Measurements from ENCODE around the gene GUCY2F.

The GUCY2F gene

DNA sequence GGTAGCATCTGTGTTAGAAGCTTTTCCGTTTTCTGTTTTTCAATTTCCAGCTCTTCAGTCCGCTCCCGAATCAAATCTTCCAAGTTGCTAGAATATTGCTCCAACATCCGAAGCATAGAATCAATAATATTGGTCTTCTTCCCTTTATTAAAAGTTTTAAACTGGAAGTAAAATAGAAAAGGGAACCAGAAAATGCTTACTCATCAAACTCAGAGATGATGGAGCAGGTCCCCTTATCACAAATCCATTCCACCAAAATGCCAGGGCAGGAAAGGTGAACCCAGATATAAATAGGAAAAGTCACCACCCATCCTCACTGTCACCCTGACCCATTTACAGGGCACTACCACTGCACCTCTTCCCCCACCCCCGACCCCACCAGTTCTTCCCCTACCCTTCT lies 89.0 kb downstream of the GUCY2F start:
- DNase-seq = no peak

DNA sequence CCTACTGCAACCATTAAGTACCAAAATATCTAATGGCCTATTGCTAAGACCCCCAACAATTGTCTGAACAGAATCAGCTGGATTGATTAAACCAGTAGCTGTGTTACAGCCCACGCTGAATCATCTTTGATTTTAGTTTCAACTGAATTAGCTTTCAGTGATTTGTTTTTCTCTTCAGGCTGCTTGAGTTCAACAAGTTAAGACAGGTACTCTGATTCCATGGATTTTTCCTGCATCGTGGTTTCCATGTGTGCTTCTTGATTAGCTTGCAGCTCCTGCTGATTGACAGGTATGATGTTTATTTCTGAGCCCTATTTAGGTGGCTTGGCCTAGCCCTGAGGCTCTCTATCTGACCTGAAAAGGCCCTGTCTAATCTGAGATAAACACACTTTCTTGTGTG lies 91.3 kb downstream of the GUCY2F start:
- no peak for DNase-seq

DNA sequence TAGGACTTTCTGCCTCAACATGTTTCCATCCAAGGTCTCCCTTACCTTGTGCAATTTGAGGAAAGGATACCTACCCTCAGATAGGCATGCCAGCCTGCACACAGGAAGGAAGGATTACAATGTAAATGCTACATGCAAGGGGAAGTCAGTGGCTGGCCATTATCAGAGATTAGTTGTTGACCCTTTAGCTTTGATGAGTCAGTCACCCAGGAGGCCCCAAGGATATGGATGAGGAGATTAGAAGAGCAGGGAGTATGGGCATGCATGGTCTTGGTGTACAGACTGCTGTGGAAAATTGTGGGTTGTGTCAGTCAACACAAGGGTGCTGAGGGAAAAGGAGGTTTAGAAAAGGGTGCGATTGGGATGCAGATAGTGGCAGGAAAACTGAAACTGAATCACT lies 92.0 kb downstream of the GUCY2F start:
- DNase-seq = no peak

DNA sequence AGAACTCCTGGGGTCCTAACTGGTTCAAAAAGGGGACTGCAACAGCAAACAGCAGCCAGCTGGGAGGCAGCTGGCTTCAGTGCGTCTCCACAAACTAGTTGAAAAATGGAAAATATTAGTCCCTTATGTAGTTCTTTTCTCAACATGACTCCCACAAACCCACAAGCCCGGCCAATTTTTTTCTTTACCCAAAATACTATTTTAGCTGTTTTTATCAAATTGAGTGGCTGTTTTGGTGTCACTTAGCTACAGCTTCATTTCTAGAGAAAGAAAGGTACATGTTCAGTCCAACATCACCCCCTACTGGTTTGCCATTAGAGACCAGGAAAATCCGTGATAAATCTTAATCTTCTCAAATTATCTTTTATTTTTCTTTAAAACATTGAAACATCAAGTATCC lies 97.2 kb downstream of the GUCY2F start:
- DNase-seq = peak in 1 of 2 donors; percentile 58

DNA sequence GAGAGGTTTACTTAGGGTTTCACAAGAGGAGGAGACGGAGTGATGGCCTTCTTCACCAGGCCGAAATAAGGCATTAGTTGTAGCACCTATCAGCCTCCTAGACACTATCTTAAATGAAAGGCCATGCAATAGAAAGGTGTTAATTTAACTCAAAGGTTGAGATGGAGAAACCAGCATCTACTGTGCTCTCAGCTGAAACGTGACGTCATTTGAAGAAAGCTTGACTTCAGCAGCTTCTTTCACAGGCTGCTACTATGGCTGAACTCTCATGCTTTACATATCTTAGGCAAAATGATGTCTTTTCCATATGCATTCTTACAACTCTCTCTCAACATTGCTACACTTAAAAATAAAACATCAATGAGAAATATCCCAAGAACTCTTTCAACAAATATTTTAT lies 99.6 kb downstream of the GUCY2F start:
- DNase-seq = no peak

DNA sequence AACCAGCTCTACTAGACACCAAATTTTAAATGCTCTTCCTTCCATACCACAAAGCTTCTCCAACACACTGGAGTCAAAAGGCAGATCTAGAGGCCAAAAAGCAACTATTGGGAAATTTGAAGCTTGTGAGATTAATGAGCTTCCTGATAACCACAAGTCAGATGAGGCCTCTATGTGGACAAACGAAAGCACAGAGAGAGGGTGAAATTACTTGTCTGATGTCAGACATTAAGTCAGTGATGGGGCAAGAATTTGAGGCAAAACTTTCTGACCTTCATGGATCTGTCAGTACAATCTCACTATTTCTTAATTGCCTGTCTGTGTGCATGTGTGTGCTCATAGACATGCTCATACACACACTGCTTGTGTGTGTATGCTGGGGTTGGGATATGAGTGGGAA lies 103.6 kb downstream of the GUCY2F start:
- DNase-seq = peak; percentile 45 to 73

DNA sequence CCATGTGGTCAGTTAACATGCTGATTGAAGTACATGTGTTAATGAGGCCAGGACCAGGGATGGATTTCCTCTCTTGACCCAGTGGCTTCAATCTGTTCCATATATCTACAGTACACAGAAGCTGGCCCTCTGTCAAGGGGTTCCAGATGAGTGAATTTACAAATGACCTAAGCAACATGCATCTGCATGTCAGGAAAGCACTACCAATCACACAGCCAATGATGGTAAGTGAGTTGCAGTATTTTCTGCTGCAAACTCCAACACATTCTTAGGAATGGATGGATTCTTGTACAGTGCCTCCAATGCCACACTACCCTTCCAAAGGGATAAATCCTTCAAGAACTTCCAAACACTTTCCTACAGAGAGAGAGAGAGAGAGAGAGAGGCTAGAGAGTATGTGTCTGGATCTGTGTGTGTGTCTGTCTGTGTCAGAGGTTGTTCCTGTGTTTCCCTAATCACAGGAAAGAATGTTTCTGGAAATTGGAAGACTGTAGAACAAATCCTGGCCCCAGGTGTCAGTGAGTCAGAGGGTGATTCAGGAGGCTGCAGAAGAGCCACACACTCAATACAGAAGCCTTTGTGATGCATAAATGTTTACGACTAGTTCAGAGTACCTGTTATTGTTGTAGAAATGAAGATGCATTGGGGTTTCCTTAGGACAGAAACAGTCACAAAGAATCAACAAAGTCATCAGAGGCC lies 107.5 kb downstream of the GUCY2F start:
- no peak for DNase-seq

DNA sequence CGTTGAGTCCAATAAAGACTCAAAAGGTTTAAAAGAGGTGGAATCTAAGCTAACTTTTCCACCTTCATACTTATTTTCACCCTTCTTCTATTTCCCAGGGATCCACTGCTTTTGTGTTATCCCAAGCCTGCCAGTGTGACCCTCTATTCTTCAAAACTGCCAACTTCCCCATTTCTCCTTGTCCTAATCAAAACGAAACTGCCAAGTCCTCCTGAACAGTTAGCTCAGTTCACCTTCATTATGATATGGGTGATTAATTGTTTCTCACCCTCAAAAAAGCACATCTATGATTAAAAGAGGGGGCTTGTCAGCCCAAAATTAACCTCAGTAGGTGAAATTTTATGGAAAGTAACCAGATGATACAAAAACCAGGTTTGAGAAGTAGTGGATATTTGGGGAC lies 108.4 kb downstream of the GUCY2F start:
- no peak for DNase-seq

DNA sequence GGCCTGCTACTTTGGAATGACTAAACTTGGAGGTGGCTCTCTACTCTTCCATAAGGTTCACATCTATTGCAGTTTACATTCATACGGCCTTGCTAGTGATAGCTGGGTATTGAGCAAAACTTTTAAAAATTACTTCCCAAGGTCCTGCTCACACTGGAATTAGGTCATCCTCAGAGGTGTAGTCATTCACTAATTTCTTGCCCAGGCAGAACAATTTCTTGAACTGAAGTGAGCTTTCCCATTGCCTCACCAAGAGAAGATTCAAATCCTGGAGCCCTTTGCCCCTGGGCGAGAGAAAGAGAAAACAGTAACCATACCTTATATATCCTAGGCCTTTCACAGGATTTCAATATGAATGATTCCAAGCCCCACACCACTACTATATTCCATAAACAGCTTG lies 109.2 kb downstream of the GUCY2F start:
- DNase-seq = no peak

DNA sequence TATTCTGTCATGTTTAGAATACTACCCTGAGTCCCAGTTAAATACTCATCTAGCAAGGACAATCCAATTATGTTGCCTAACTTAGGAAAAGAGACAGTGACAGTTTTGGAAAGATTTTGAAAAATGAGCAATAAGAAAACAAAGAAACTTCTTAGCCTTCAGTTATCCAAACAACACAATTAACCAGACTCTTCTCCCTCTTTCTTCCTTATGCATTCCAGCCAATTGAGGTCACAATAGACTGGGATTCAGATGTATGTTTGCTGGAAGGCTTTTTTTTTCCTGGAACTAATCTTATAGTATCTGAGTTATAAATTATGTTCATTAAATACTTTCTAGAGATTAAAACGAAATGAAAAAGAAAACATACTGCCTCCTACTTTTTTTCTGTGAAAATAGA lies 109.6 kb downstream of the GUCY2F start:
- no peak for DNase-seq

DNA sequence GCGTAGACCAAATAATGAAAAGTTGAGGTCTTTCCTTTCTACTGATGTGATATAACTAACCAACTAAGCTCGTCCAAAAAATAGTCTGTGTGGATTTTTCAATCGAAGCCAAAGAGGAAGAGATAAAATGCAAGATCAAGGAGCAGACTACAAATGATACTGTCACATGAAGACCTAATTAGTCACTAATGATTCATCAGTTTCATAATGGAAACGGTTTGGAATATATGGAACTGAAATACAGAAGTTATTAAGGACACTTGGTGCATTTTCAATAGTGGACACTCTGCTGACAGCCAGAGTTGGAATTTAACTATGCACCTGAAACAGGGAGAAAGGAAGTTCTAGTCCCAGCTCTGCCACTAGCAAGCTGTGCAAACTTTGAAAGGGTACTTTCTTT lies 119.8 kb downstream of the GUCY2F start:
- DNase-seq = peak; percentile 69 to 83

DNA sequence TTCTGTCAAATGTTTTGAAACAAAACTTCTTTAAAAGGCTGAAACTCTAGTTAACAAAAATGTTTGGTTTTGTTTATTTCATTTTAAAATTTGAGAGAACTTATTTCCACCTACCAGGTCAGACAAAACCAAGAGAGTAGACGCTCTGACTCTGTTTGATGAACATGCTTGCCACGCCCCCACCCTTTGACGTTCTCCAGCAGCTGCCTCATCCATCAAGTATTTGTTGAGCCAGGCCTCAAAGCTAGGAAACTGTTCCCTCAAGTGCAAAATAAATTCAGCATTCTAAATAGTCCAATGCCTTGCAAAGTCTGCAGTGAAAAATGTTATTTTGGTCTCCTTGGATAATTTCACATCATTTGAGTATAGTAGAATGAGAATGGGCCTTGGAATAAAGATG lies 121.6 kb downstream of the GUCY2F start:
- no peak for DNase-seq

DNA sequence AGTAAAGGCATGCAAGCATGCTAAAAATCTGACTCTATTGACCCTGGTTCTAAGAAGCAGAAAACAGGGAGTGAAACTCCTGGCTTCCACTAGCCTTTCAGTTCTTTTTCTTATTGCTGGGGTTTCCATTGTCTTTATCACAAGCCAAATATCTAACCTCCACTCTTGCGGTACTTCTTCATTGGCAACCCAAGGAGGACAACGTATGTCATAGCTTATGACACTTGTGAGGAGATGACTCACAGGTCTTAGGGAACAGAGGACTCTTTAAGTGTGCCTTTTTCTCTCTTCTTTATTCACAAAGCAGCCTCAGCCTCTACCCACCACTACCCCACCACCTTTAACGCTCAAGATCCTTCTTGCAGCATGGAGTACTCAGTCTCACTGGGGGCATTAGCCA lies 124.2 kb downstream of the GUCY2F start:
- peak; percentile 54 to 74 for DNase-seq

DNA sequence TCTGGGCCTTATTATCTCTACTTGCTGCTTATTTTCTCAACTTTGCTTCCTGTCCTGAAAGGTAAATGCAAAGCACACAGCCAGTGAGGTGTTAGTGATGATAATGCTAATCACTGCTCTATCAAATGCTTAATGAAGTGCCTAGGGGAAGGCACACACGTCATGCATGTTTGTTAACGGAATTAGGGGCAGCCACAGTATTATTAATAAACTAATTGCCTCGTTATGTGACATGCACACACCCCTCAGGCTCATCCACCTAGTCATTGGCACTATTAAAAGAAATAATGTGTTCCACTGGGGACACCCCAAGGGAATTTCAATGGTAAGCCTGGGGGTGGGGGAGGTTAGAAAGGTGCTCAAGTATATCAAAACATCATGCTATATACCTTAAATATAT lies 125.2 kb downstream of the GUCY2F start:
- no peak for DNase-seq

DNA sequence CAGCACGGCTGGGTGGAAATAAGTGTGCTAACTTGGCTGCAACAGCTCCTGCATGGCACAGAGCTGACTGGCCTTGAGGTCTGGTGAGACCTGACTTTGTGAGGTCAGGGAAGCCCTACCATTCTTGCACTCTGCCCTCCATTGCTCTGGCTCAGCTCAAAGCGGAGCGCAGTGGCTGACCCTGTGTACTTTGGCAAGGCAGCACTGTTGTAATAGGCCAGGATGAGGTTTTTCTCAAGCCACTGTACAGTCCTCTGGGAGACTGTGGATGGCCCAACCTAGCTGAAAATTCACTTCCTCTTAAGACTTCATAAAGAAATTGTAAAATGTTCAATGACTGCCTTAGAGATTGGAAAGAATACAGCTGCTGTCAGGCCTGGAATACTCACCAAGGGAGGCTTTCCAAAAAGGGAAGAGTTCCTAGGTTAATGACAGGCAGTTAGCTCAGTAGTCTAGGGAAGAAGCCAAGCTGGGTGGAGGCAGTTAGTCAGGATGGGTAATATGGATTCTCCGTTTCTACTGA lies 129.8 kb downstream of the GUCY2F start:
- peak; percentile 51 to 56 for DNase-seq

DNA sequence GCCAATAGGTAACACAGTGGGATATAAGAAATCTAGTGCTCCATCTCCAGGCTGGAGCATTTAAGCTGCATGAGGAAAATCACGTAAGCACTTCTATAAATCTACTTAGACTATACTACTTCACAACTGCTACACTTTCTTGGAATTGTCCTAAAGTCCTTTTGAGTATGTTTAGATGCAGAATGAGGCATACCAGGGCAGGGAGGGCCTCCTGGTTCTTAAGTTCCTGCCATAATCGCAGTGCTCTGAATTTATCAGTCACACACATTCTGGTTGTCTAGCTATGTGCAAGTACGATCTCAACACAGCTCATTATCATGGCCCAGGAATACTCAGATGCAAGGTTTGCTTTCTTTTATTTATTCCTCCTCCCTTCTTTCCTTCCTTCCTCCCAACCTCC lies 130.3 kb downstream of the GUCY2F start:
- no peak for DNase-seq

DNA sequence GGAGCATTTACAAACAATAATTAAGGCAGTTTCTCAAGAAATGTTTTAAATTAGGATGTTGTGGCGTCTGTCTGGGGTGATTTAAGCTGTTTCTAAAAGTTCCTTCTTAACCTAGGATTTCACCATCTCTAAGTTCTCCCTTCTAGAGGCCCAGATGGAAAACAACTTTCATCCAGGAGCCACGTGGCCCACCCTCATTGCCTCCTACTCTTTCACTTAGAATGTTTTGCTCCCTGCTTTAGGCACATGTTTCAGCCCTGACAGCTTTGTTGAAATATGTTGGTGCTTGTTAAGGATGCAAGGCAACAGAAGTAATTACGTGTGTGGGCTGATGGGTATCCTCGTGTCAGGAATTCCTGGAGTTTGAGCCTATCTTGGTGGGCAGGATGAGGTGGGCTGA lies 131.3 kb downstream of the GUCY2F start:
- DNase-seq = peak in 1 of 2 donors; percentile 61

DNA sequence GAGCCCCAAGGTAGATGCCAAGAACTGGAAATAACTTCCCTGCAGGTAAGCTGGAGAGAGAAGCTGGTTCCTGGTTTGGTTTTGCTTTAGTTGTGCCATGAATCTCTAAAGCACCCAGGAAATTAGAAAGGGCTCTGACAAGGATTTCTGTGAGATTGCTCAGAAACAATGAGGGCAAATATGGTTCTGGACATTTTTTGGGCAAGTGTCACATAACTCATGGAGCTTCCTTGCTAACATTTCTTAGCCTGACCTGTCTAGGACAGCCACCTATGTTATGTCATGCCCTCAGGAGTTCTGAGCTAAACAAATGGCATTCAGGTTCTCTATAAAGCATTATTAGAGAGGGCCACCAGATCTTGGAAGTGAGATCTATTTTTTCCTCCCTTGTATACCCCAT lies 131.8 kb downstream of the GUCY2F start:
- DNase-seq = no peak

DNA sequence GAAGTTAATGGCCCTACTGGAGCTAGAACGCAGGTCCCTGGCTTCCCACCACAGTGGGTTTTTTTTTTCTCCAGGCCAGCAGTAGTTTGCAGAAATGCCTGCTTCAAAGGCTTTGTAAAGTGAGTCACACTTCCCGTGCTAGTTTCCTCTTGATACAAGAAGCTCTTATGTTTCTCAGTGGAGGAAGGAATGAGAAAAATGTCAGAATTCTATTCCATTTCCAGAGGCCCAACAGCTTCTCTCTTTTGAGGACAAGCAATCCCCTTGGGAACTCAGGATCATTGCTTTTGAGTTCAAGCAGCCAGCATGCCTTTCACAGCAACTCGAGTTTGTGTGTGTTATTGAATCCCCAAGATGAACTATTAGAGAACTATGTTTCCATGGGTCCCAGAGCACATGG lies 134.3 kb downstream of the GUCY2F start:
- DNase-seq = peak; percentile 47 to 50

DNA sequence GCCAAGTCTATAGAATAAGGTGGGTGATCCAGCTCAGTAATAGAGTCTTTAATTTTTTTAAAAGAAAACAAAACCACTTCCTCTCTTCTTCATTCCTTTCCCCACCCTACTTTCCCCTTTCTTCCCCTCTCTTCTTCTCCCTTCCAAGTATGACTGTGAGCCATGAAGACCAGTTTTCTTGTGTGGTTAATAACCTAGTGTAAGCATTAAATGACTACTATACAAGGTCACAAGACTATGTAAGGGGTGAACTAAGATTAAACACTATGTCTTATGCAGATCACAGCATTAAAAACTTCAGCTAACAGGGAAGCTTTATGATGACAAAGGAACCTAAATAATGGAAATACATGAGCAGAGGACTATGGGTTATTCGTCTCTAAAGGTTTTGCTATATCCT lies 135.4 kb downstream of the GUCY2F start:
- DNase-seq = no peak

DNA sequence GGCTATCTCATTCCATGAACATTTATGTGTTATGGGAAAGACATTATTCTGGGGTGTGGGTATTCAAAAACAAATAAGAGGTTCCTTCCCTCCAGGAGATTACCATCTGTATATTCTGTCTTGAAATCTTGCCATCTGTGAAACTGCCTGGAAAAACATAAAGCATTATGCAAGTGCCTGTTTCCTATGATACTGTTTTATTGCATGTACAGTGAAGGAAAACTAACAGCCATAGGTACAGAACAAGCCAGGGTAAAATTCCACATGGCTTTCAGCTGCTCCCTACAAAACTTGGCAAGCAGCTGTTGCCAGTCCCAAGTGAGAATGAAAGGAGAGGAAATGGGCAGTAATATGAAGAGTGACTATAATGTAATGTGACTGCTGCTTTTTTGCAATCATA lies 136.0 kb downstream of the GUCY2F start:
- DNase-seq = no peak

DNA sequence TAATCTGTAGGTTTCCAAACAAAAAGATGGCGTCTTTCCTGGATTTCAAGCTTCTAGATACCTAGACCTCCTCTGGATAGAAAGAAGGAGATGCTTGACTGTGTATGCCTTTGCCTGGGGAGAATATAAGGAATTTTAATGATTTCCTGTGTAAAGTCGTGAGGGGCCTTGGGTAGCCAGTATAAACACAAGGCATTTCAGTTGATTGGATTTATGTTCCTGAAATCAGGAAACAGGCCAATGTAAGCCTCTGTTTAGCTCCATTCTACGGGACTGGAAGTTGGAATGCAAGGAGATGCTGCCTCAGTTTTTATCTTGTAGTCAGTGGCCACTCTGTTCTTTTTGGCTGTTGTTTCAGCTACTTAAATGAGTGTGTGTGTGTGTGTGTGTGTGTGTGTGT lies 137.2 kb downstream of the GUCY2F start:
- DNase-seq = no peak

DNA sequence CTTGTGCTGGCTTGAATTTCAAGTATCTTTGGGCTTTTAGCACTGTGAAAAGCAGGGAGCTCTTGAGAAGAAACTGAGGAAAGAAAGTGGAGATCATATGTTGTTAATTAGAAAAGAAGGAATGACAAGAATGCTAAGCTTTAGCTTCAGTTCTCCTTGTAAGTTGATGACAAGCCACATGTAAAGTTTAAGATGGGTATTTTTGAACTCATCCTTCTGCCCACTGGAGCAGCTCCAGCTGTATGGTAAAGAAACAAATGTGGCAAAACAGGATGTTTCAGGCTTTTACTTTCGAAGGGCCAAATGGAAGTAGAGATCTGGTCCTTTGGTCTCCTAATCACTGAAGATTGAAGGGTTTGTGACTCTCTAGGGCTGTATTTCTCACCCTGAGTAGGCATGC lies 137.8 kb downstream of the GUCY2F start:
- no peak for DNase-seq

DNA sequence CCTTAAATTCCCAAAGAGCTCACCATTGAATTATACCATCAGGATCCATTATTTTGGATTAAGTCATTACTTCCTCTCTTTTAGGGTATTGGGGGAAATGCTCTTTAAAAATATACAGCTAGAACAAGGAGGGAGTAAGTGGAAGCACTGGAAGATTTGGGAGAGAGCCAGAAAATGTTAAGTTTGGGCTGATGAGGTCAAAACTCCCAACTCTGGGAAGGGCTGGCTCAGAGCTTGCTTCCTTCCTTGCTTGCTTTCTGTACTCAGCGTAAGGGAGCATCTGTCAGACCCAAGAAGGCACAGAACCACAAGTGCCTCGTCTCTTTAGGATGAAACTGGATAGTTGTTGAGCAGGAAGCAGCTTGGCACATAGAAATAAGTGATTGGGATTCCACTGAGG lies 138.2 kb downstream of the GUCY2F start:
- DNase-seq = no peak

DNA sequence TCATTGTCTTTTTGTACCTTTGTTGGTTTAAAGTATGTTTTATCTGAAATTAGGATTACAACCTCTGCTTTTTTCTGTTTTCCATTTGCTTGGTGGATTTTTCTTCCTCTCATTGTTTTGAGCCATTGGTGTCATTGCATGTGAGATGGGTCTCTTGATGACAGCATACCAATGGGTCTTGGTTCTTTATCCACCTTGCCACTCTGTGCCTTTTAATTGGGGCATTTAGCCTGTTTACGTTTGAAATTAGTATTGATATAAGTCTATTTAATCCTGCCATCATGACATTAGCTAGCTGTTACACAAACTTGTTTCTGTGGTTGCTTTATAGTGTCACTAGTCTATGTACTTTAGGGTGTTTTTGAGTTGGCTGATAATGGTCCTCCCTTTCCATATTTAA lies 145.7 kb downstream of the GUCY2F start:
- no peak for DNase-seq

Data from inflammatory macrophage treated with lipopolysaccharide for 1 hour (primary cell).